Tibial nerve (tissue), 4 donors: ENCODE measurements around the gene DHRS4.
"Not testable (repeated sequence)": the region's sequence is repeated elsewhere in the genome, so short reads cannot be mapped to it uniquely, and the experiment has no call there.

Experiments used
- CTCF ChIP-seq, 5 experiments: fragments of 200-600 bp in 3 of 5; fragments of 450-650 bp in 2 of 5; sonication (generic) in 3 of 5; IDR thresholded peaks; one replicate each; pipeline ENCODE4 v1.5.1; 2016 to 2019; ENCODE audit warnings: antibody characterized with exemption in 5 of 5, mild to moderate bottlenecking in 3 of 5, moderate library complexity in 2 of 5
- EP300 ChIP-seq, 2 donors: sonication (generic); formaldehyde crosslinking; IDR thresholded peaks; one replicate each; pipeline ENCODE4 v1.6.1; 2017; ENCODE audit warnings: antibody characterized with exemption in 2 of 2, mild to moderate bottlenecking in 1 of 2
- POLR2A ChIP-seq, 2 donors: fragments of 450-650 bp; IDR thresholded peaks; one replicate each; pipeline ENCODE4 v1.6.1; 2017; ENCODE audit warnings: antibody characterized with exemption in 2 of 2, mild to moderate bottlenecking in 2 of 2, moderate library complexity in 2 of 2

- TF ChIP-seq CTCF, EP300, POLR2A (IDR thresholded peaks at IDR 0.05): not testable (repeated sequence)
Observed at GRCh38 chr14:23957913-23958569, 4.5 kb downstream of the DHRS4 start.
